Measurements from ENCODE around the gene PARVB.

PARVB gene

GRCh38 chr22:44221710-44222475 lies 197.8 kb downstream of the PARVB start:
- DNase-seq = no peak
